GM12864 (cell line): ENCODE measurements around the gene FAM131B.
A peak's percentile ranks its signal among the peaks of the same experiment; 100 is the strongest.

Experiments
- DNase-seq: peaks from one replicate; pipeline ENCODE4 v3.0.0-alpha.2; 2011; ENCODE audit warnings: low read depth
- H3K4me3 ChIP-seq: 2 replicates; pipeline ENCODE4 v1.5.1; 2011; ENCODE audit warnings: mild to moderate bottlenecking, low read depth, low read length, control low read depth
- CTCF ChIP-seq: IDR thresholded peaks from 2 replicates; pipeline ENCODE4 v1.5.1; 2011; ENCODE audit warnings: low read depth, mild to moderate bottlenecking, moderate library complexity, low read length, control low read depth, inconsistent platforms; ENCODE audit errors: missing control alignments

The FAM131B gene

GRCh38 chr7:143398616-143399015, 36.1 kb upstream of the FAM131B start:
- no peak for TF ChIP-seq CTCF
- no peak for DNase-seq
- no peak overlapping the region for H3K4me3 ChIP-seq

- H3K4me3 ChIP-seq: no peak overlapping the region
- TF ChIP-seq CTCF: no peak
- DNase-seq: no peak
These were observed 35.4 kb upstream of the FAM131B start for GRCh38 chr7:143397710-143398530.

GRCh38 chr7:143396625-143397556, 34.4 kb upstream of the FAM131B start:
- TF ChIP-seq CTCF: no peak
- H3K4me3 ChIP-seq: no peak overlapping the region
- no peak for DNase-seq

- no peak for DNase-seq
- no peak overlapping the region for H3K4me3 ChIP-seq
- TF ChIP-seq CTCF: no peak
These were observed 33.7 kb upstream of the FAM131B start for GRCh38 chr7:143396182-143396581.

- TF ChIP-seq CTCF: peak; percentile 8
- no peak overlapping the region for H3K4me3 ChIP-seq
- DNase-seq: no peak
These were observed 33.0 kb upstream of the FAM131B start for GRCh38 chr7:143395187-143396149.

- DNase-seq: no peak
- no peak overlapping the region for H3K4me3 ChIP-seq
- no peak for TF ChIP-seq CTCF
These were observed 32.3 kb upstream of the FAM131B start for GRCh38 chr7:143394777-143395176.
